ENCODE measurements around the gene IL17RE. TPM values are rescaled to one million over a fixed set of nuclear protein-coding genes. Genes with fewer than 3 reads are reported as not detected.

Gene IL17RE
- polyA plus RNA-seq, 3 donors = 0.27 TPM; not detected in 2

- H3K36me3 Mint-ChIP-seq = no peaks in the 10 kb centered on the region
- no peaks in the 10 kb centered on the region for H3K9me3 Mint-ChIP-seq
- no peaks in the 10 kb centered on the region for H4K20me1 ChIP-seq (ENCODE audit: insufficient read depth, low read length)
- 89% methylated on average over 3 of the region's 8 CpGs for WGBS (ENCODE audit: insufficient coverage)
- H3K4me3 ChIP-seq (replicated peaks in 1 of 3; ENCODE audit: low read depth in 2 of 3, low read length in 3 of 3) = no peak overlapping the region
- no peaks in the 10 kb centered on the region for H3K9me3 ChIP-seq (replicated peaks in 1 of 2; ENCODE audit: control insufficient read depth in 1 of 2, insufficient read depth in 1 of 2, low read length in 2 of 2)
- no peak overlapping the region for H3K4me3 Mint-ChIP-seq
- H3K27me3 ChIP-seq (ENCODE audit: control insufficient read depth in 2 of 2, insufficient read depth in 2 of 2, low read length in 2 of 2) = no peaks in the 10 kb centered on the region
- H3K79me2 ChIP-seq (ENCODE audit: insufficient read depth, low read length) = no peaks in the 10 kb centered on the region
- H3K27me3 Mint-ChIP-seq (ENCODE audit: low read depth in 3 of 3) = peaks cover 0 to 3% (median 0%) of the 10 kb centered on the region in 3 donors
- no peak for TF ChIP-seq CTCF (IDR thresholded peaks at IDR 0.05)
- DNase-seq = no peak
- H3K4me1 Mint-ChIP-seq = peaks cover 31% of the 10 kb centered on the region
- intact Hi-C loops (cut with micrococcal nuclease) = no loop called here
- H3K9ac ChIP-seq (ENCODE audit: insufficient read depth, low read length, poor library complexity, severe bottlenecking) = no peak overlapping the region
- no peak overlapping the region for H3K27ac Mint-ChIP-seq
- H3K4me1 ChIP-seq (ENCODE audit: control insufficient read depth in 1 of 2, insufficient read depth in 2 of 2, low read length in 2 of 2) = peaks cover 25 to 36% of the 10 kb centered on the region in 2 donors
- H3K27ac ChIP-seq (ENCODE audit: low read depth in 1 of 2, low read length in 2 of 2) = no peak overlapping the region
- no peaks in the 10 kb centered on the region for H3K36me3 ChIP-seq (replicated peaks in 1 of 2; ENCODE audit: control insufficient read depth in 1 of 2, insufficient read depth in 2 of 2, low read length in 2 of 2)
- no peak overlapping the region for H3K4me2 ChIP-seq (replicated peaks; ENCODE audit: extremely low read depth, low read length, poor library complexity, severe bottlenecking)
- no peak overlapping the region for H2AFZ ChIP-seq (ENCODE audit: insufficient read depth, low read depth, low read length, poor library complexity, severe bottlenecking)
These were observed 15.8 kb downstream of the IL17RE start for GRCh38 chr3:9918261-9919038.

- DNase-seq = no peak
- H4K20me1 ChIP-seq (ENCODE audit: insufficient read depth, low read length) = no peaks in the 10 kb centered on the region
- H3K9ac ChIP-seq (ENCODE audit: insufficient read depth, low read length, poor library complexity, severe bottlenecking) = no peak overlapping the region
- Mint-ChIP-seq H3K4me3 (no peak overlapping the region), H3K27me3 (ENCODE audit: low read depth in 3 of 3) (peaks cover 0 to 2% (median 1%) of the 10 kb centered on the region in 3 donors), H3K27ac (peak overlapping the region in 1 of 7 donors; percentile 30), H3K36me3 (peaks cover 0 to 8% of the 10 kb centered on the region in 2 donors), H3K4me1 (peaks cover 9% of the 10 kb centered on the region), H3K9me3 (no peaks in the 10 kb centered on the region)
- H3K4me1 ChIP-seq (ENCODE audit: control insufficient read depth in 1 of 2, insufficient read depth in 2 of 2, low read length in 2 of 2) = peaks cover 10 to 11% of the 10 kb centered on the region in 2 donors
- intact Hi-C loops (cut with micrococcal nuclease) = no loop called here
- TF ChIP-seq CTCF (IDR thresholded peaks at IDR 0.05) = no peak
- 96% methylated on average over 17 of the region's 23 CpGs for WGBS (ENCODE audit: insufficient coverage)
- no peaks in the 10 kb centered on the region for H3K27me3 ChIP-seq (ENCODE audit: control insufficient read depth in 2 of 2, insufficient read depth in 2 of 2, low read length in 2 of 2)
- no peak overlapping the region for H3K27ac ChIP-seq (ENCODE audit: low read depth in 1 of 2, low read length in 2 of 2)
- H3K9me3 ChIP-seq (replicated peaks in 1 of 2; ENCODE audit: control insufficient read depth in 1 of 2, insufficient read depth in 1 of 2, low read length in 2 of 2) = no peaks in the 10 kb centered on the region
- H3K79me2 ChIP-seq (ENCODE audit: insufficient read depth, low read length) = no peaks in the 10 kb centered on the region
- no peak overlapping the region for H3K4me2 ChIP-seq (replicated peaks; ENCODE audit: extremely low read depth, low read length, poor library complexity, severe bottlenecking)
- H3K36me3 ChIP-seq (replicated peaks in 1 of 2; ENCODE audit: control insufficient read depth in 1 of 2, insufficient read depth in 2 of 2, low read length in 2 of 2) = peaks cover 0 to 2% of the 10 kb centered on the region in 2 donors
- H2AFZ ChIP-seq (ENCODE audit: insufficient read depth, low read depth, low read length, poor library complexity, severe bottlenecking) = no peak overlapping the region
- H3K4me3 ChIP-seq (replicated peaks in 1 of 3; ENCODE audit: low read depth in 2 of 3, low read length in 3 of 3) = no peak overlapping the region
These were observed 25.5 kb downstream of the IL17RE start for GRCh38 chr3:9928158-9928557.
